GM18498 (cell line): Measurements from ENCODE around the gene OAS1.
"Not testable (repeated sequence)": the region's sequence is repeated elsewhere in the genome, so short reads cannot be mapped to it uniquely, and the experiment has no call there.

ENCODE experiments used
- ATAC-seq: cut with Tn5 transposase; IDR thresholded peaks from one replicate; pipeline ENCODE4 v1.9.1; 2021; ENCODE audit warnings: mild to moderate bottlenecking, moderate library complexity; ENCODE audit not compliant: unreplicated experiment

OAS1 gene

GRCh38 chr12:112898380-112898779 is 8.4 kb upstream of the OAS1 start:
- no peak for ATAC-seq

DNA sequence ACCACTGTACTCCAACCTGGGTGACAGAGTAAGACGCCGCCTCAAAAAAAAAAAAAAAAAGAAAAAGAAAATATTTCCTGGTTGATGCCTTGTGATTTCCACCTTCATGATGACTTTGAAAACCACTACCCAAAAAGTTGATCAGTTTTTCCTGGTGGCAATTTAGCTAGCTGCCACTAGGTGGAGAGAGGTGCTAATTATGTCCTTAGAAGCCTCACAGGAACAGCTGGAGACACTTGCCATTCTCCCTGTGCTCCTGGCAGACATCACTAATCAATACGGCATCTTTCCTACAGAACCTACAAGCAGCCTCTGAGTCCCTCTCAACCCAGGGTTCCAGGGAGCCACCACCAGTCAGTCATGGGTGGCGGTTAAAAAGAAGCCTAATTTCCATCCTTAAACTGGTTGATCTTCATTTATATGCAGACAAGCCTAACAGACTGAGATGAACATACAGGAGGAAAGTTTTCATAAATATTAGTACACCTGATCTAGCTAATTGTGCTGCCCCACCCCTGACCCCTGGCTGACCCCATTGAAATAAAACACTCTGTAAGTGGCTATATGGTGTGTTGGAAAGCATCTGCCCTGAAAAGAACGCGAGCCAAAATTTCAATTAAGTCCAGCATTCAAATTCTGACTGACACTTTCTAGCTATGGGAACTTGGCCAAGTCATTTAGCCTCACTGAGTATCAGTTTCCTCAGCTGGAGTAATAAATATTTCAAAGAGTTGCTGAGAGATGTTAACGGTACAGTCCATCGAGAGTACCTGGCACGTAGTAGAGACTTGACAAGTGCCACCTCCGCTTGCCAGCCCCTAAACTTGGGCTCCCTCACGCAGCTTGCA is 6.2 kb upstream of the OAS1 start:
- ATAC-seq = no peak

GRCh38 chr12:112901271-112901670 is 5.5 kb upstream of the OAS1 start:
- no peak for ATAC-seq

GRCh38 chr12:112904571-112904970 is 2.2 kb upstream of the OAS1 start:
- no peak for ATAC-seq

DNA sequence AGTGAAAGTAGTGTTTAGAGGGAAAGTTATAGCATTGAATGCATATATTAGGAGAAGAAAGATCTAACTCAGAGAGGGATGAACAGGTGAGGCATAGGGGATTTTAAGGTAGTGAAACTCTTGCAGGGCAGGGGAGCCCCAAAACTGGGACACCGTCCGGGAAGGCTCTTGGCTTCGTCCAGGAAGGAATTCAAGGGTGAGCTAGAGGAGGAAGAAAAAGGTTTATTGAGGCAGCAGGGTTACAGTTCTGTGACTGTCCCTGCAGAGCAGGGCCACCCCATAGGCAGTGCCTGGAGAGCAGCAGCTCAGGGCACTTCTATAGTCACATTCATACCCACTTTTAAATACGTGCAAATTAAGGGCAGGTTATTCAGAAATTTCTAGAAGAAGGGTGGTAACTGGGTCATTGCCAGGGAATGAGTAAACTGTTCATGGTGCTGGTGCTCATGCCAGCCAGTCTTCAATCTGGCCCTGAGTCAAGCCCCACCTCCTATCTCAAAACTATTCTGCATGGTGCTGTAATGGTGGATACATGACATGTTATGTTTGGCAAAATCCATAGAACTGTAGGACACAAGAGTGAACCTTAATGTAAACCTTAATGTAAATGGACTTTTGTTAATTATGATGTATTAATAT is 1.2 kb upstream of the OAS1 start:
- ATAC-seq = no peak

GRCh38 chr12:112907415-112908157 is 824 bp downstream of the OAS1 start:
- ATAC-seq = peak; percentile 44

- ATAC-seq = no peak
Measured at GRCh38 chr12:112908548-112908947, 1.8 kb downstream of the OAS1 start.

GRCh38 chr12:112909693-112910092 is 2.9 kb downstream of the OAS1 start:
- ATAC-seq = no peak

GRCh38 chr12:112913038-112913688 is 6.4 kb downstream of the OAS1 start:
- ATAC-seq = no peak

DNA sequence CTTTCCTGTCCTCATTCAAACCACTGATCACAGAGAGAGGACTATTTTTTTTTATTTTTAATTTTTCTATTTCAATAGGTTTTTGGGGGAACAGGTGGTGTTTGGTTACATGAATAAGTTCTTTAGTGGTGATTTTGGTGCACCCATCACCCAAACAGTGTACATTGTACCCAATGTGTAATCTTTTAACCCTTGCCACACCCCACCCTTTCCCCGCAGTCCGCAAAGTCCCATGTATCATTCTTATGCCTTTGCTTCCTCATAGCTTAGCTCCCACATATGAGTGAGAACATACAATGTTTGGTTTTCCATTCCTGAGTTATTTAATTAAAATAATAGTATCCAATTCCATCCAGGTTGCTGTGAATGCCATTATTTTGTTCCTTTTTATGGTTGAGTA is 7.1 kb downstream of the OAS1 start:
- not testable (repeated sequence) for ATAC-seq

GRCh38 chr12:112916270-112916669 is 9.5 kb downstream of the OAS1 start:
- ATAC-seq = no peak

DNA sequence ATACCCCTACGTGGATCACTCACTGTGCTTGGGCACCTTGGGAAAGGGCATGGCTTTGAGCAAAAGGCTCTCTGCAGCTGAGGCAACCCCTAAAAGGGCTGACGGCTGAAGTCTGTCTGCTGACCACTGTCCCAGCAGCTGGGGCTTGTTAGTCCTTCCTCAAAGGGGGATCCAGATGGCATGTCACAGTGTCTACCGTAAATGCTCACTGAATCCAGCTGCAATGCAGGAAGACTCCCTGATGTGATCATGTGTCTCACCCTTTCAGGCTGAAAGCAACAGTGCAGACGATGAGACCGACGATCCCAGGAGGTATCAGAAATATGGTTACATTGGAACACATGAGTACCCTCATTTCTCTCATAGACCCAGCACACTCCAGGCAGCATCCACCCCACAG is 12.4 kb downstream of the OAS1 start:
- ATAC-seq = no peak

- peak; percentile 81 for ATAC-seq
Measured at GRCh38 chr12:112924986-112925385, 18.2 kb downstream of the OAS1 start.

- ATAC-seq = not testable (repeated sequence)
Measured at GRCh38 chr12:112926416-112927033, 19.8 kb downstream of the OAS1 start.

DNA sequence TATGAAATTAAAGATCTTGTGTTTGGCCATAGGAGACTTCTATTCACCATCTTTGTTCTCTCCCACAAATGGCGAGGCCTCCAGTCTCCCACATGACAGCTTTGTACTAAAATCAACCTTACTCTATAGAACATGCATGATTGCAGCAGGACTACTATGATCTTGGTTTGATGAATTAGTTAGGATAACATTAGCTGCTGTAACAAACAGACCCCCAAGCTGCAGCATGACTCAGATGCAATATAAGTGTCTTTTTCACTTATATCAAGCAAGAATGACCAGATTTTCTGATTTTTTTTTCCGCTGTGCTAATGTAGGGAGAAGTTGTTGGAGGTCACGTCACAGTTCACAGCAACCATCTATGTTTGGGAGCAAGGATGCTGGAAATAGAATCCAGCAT is 20.7 kb downstream of the OAS1 start:
- no peak for ATAC-seq

- ATAC-seq = no peak
Measured at GRCh38 chr12:112927925-112928324, 21.2 kb downstream of the OAS1 start.

GRCh38 chr12:112928978-112929377 is 22.2 kb downstream of the OAS1 start:
- ATAC-seq = no peak

- no peak for ATAC-seq
Measured at GRCh38 chr12:112929715-112930114, 23.0 kb downstream of the OAS1 start.

DNA sequence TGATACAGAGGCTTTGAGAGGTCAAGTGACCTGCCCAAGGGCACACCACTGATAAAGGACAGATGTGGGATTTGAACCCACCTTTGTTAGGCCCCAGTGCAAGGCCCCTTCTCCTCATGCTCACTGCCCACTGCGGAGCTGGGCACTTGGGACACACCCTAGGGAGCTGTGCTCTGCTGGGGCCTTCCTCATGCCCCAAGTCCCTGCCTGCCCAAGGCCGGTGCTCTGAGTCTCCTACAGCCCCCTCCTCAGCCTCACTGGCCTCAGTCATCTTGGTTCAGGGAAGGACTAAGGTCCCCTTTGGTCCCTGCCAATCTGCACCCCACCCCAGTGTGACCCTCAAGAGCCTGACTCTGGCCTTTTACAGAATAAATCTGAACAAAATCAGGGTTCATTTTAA is 23.6 kb downstream of the OAS1 start:
- no peak for ATAC-seq

GRCh38 chr12:112932485-112933128 is 25.8 kb downstream of the OAS1 start:
- ATAC-seq = no peak
